ENCODE measurements around the gene ZNF774.
A peak's percentile ranks its signal among the peaks of the same experiment; 100 is the strongest.

The ZNF774 gene

DNA sequence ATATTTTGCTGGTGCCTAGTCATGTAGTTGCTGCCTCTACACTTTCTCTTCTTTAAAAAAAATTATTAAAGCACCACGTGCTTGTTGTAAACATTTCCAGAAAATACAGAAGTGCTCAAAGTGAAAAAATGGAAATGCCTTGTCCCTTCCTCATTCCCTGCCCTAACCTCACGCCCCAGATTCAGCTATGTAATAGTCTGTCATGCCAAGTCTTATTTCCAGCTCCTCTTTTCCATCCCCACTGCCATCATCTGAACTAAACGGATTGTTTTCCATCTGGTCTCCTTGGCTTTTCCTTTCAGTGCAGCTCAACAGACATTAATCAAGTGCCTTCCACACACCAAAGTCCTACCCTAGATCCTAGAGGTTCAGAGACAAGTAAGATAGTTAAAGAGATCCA lies 15.5 kb downstream of the ZNF774 start:
- 84% methylated on average over 3 of the region's 3 CpGs for WGBS
- Histone ChIP-seq H3K27me3 (ENCODE audit: insufficient read depth, low read length) (no peaks in the 10 kb centered on the region), H3K27ac (ENCODE audit: low read depth, low read length) (no peak overlapping the region), H3K36me3 (ENCODE audit: insufficient read depth, low read length) (no peaks in the 10 kb centered on the region), H3K9ac (ENCODE audit: low read depth, low read length) (no peak overlapping the region), H3K4me3 (ENCODE audit: low read length) (no peak overlapping the region), H3K9me3 (ENCODE audit: insufficient read depth, low read depth, low read length) (no peaks in the 10 kb centered on the region), H3K4me1 (ENCODE audit: insufficient read depth, low read length) (peaks cover 3% of the 10 kb centered on the region; the same call in 1 of the 2 replicates)

- WGBS = 97% methylated on average over 7 of the region's 7 CpGs
- H3K27ac ChIP-seq (ENCODE audit: low read depth, low read length) = no peak overlapping the region
- no peak overlapping the region for H3K4me3 ChIP-seq (ENCODE audit: low read length)
- H3K27me3 ChIP-seq (ENCODE audit: insufficient read depth, low read length) = no peaks in the 10 kb centered on the region
- no peaks in the 10 kb centered on the region for H3K4me1 ChIP-seq (ENCODE audit: insufficient read depth, low read length)
- H3K9ac ChIP-seq (ENCODE audit: low read depth, low read length) = no peak overlapping the region
- H3K9me3 ChIP-seq (ENCODE audit: insufficient read depth, low read depth, low read length) = peaks cover 3% of the 10 kb centered on the region; the same call in 1 of the 2 replicates
- no peaks in the 10 kb centered on the region for H3K36me3 ChIP-seq (ENCODE audit: insufficient read depth, low read length)
Observed at GRCh38 chr15:90375071-90375470, 23.0 kb downstream of the ZNF774 start.

- peaks cover 3% of the 10 kb centered on the region; the same call in 1 of the 2 replicates for H3K9me3 ChIP-seq (ENCODE audit: insufficient read depth, low read depth, low read length)
- no peak overlapping the region for H3K27ac ChIP-seq (ENCODE audit: low read depth, low read length)
- no peaks in the 10 kb centered on the region for H3K36me3 ChIP-seq (ENCODE audit: insufficient read depth, low read length)
- 95% methylated on average over 6 of the region's 6 CpGs for WGBS
- no peaks in the 10 kb centered on the region for H3K4me1 ChIP-seq (ENCODE audit: insufficient read depth, low read length)
- no peak overlapping the region for H3K9ac ChIP-seq (ENCODE audit: low read depth, low read length)
- no peak overlapping the region for H3K4me3 ChIP-seq (ENCODE audit: low read length)
- no peaks in the 10 kb centered on the region for H3K27me3 ChIP-seq (ENCODE audit: insufficient read depth, low read length)
Observed at GRCh38 chr15:90376789-90377188, 24.7 kb downstream of the ZNF774 start.

- H3K27ac ChIP-seq (ENCODE audit: low read depth, low read length) = no peak overlapping the region
- 91% methylated on average over 3 of the region's 3 CpGs for WGBS
- H3K9ac ChIP-seq (ENCODE audit: low read depth, low read length) = no peak overlapping the region
Observed at GRCh38 chr15:90379263-90379662, 27.2 kb downstream of the ZNF774 start.

GRCh38 chr15:90381515-90381914 lies 29.4 kb downstream of the ZNF774 start:
- Histone ChIP-seq H3K4me3 (ENCODE audit: low read length) (no peak overlapping the region), H3K9me3 (ENCODE audit: insufficient read depth, low read depth, low read length) (peaks cover 3% of the 10 kb centered on the region; the same call in 1 of the 2 replicates), H3K36me3 (ENCODE audit: insufficient read depth, low read length) (no peaks in the 10 kb centered on the region), H3K27ac (ENCODE audit: low read depth, low read length) (no peak overlapping the region), H3K9ac (ENCODE audit: low read depth, low read length) (no peak overlapping the region), H3K4me1 (ENCODE audit: insufficient read depth, low read length) (no peaks in the 10 kb centered on the region), H3K27me3 (ENCODE audit: insufficient read depth, low read length) (no peaks in the 10 kb centered on the region)

More at GRCh38 chr15:90379263-90379662, 27.2 kb downstream of the ZNF774 start:
- no peak overlapping the region for H3K4me3 ChIP-seq (ENCODE audit: low read length)
- H3K4me1 ChIP-seq (ENCODE audit: insufficient read depth, low read length) = no peaks in the 10 kb centered on the region
- H3K27me3 ChIP-seq (ENCODE audit: insufficient read depth, low read length) = no peaks in the 10 kb centered on the region
- peaks cover 3% of the 10 kb centered on the region; the same call in 1 of the 2 replicates for H3K9me3 ChIP-seq (ENCODE audit: insufficient read depth, low read depth, low read length)
- H3K36me3 ChIP-seq (ENCODE audit: insufficient read depth, low read length) = no peaks in the 10 kb centered on the region

DNA sequence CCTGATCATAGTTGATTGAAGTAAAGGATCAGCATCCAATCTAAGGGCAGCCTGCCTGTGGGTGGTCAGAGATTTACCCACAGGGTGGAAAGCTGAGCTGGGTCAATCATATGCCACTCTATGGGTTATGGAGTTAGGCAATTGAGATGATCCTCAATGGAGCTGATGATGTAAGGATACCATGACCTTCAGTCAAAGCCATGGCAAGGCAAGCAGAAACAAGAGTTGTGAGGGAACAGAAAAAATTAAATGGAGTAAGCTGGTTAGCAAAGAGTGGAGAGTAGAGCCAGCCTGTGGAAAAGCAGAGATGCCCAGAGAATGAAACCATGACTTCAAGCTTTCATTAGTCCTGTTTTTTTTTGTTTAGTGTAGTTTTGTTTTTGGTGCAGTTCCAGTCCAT lies 30.2 kb downstream of the ZNF774 start:
- Histone ChIP-seq H3K9me3 (ENCODE audit: insufficient read depth, low read depth, low read length) (peaks cover 3% of the 10 kb centered on the region; the same call in 1 of the 2 replicates), H3K27me3 (ENCODE audit: insufficient read depth, low read length) (no peaks in the 10 kb centered on the region), H3K4me3 (ENCODE audit: low read length) (no peak overlapping the region), H3K27ac (ENCODE audit: low read depth, low read length) (no peak overlapping the region), H3K36me3 (ENCODE audit: insufficient read depth, low read length) (no peaks in the 10 kb centered on the region), H3K4me1 (ENCODE audit: insufficient read depth, low read length) (no peaks in the 10 kb centered on the region), H3K9ac (ENCODE audit: low read depth, low read length) (no peak overlapping the region)

DNA sequence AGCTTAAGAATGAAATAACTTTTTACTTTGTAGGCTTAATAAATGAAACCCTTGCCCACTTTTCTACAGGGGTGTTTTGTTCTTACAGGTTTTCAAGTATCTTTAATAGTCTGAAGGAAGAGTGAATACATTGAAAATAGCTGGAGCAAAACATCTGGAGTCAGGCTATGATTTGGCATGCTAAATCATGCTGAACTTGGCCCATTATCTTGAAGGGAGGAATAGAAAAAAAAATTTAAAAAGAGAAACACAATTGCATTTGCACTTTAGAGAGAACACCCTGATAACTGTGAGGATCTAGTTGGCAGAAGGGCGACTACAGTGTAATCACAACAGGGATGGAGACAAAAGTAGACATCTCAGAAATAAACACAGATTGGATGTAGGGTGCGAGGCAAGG lies 34.1 kb downstream of the ZNF774 start:
- Histone ChIP-seq H3K36me3 (ENCODE audit: insufficient read depth, low read length) (peaks cover 11% of the 10 kb centered on the region), H3K27ac (ENCODE audit: low read depth, low read length) (no peak overlapping the region), H3K4me1 (ENCODE audit: insufficient read depth, low read length) (peaks cover 10% of the 10 kb centered on the region), H3K9ac (ENCODE audit: low read depth, low read length) (no peak overlapping the region), H3K27me3 (ENCODE audit: insufficient read depth, low read length) (no peaks in the 10 kb centered on the region), H3K9me3 (ENCODE audit: insufficient read depth, low read depth, low read length) (no peaks in the 10 kb centered on the region), H3K4me3 (ENCODE audit: low read length) (no peak overlapping the region)
- 96% methylated on average over 2 of the region's 2 CpGs for WGBS

- Histone ChIP-seq H3K36me3 (ENCODE audit: insufficient read depth, low read length) (peaks cover 15% of the 10 kb centered on the region), H3K4me3 (ENCODE audit: low read length) (peak within 1 kb of the TSS; percentile 60), H3K9me3 (ENCODE audit: insufficient read depth, low read depth, low read length) (no peaks in the 10 kb centered on the region), H3K27ac (ENCODE audit: low read depth, low read length) (peak within 1 kb of the TSS; percentile 92; the same call in 1 of the 2 replicates), H3K9ac (ENCODE audit: low read depth, low read length) (peak within 1 kb of the TSS; percentile 58), H3K27me3 (ENCODE audit: insufficient read depth, low read length) (no peaks in the 10 kb centered on the region), H3K4me1 (ENCODE audit: insufficient read depth, low read length) (peaks cover 25% of the 10 kb centered on the region)
- 7% methylated on average over 62 of the region's 62 CpGs for WGBS
Observed at GRCh38 chr15:90387534-90388461, 35.7 kb downstream of the ZNF774 start, which contains the start of gene IQGAP1. TSS of gene IQGAP1 (plus strand) at chr15:90388242. CDS start at chr15:90388342, 100 bp downstream.

- peak overlapping the region; percentile 58 for H3K9ac ChIP-seq (ENCODE audit: low read depth, low read length)
- peak overlapping the region; percentile 60 for H3K4me3 ChIP-seq (ENCODE audit: low read length)
- no peaks in the 10 kb centered on the region for H3K9me3 ChIP-seq (ENCODE audit: insufficient read depth, low read depth, low read length)
- peaks cover 25% of the 10 kb centered on the region for H3K4me1 ChIP-seq (ENCODE audit: insufficient read depth, low read length)
- WGBS = 3% methylated on average over 52 of the region's 52 CpGs
- peaks cover 15% of the 10 kb centered on the region for H3K36me3 ChIP-seq (ENCODE audit: insufficient read depth, low read length)
- H3K27me3 ChIP-seq (ENCODE audit: insufficient read depth, low read length) = no peaks in the 10 kb centered on the region
- peak overlapping the region; percentile 92; the same call in 1 of the 2 replicates for H3K27ac ChIP-seq (ENCODE audit: low read depth, low read length)
Observed at GRCh38 chr15:90388462-90389380, 36.6 kb downstream of the ZNF774 start.

GRCh38 chr15:90389513-90389912 lies 37.4 kb downstream of the ZNF774 start:
- no peak overlapping the region for H3K27ac ChIP-seq (ENCODE audit: low read depth, low read length)

GRCh38 chr15:90393040-90393439 lies 41.0 kb downstream of the ZNF774 start:
- no peak overlapping the region for H3K9ac ChIP-seq (ENCODE audit: low read depth, low read length)
- H3K27ac ChIP-seq (ENCODE audit: low read depth, low read length) = no peak overlapping the region; the same call in 1 of the 2 replicates
- peaks cover 42% of the 10 kb centered on the region for H3K4me1 ChIP-seq (ENCODE audit: insufficient read depth, low read length)
- WGBS = no CpG with 5 or more reads among the region's 1 CpG
- H3K27me3 ChIP-seq (ENCODE audit: insufficient read depth, low read length) = no peaks in the 10 kb centered on the region
- H3K36me3 ChIP-seq (ENCODE audit: insufficient read depth, low read length) = peaks cover 15% of the 10 kb centered on the region
- H3K9me3 ChIP-seq (ENCODE audit: insufficient read depth, low read depth, low read length) = no peaks in the 10 kb centered on the region
- no peak overlapping the region for H3K4me3 ChIP-seq (ENCODE audit: low read length)

More at GRCh38 chr15:90389513-90389912, 37.4 kb downstream of the ZNF774 start:
- no peaks in the 10 kb centered on the region for H3K9me3 ChIP-seq (ENCODE audit: insufficient read depth, low read depth, low read length)
- peaks cover 31% of the 10 kb centered on the region for H3K4me1 ChIP-seq (ENCODE audit: insufficient read depth, low read length)
- peaks cover 15% of the 10 kb centered on the region for H3K36me3 ChIP-seq (ENCODE audit: insufficient read depth, low read length)
- no peak overlapping the region for H3K9ac ChIP-seq (ENCODE audit: low read depth, low read length)
- 75% methylated on average over 6 of the region's 6 CpGs for WGBS
- no peaks in the 10 kb centered on the region for H3K27me3 ChIP-seq (ENCODE audit: insufficient read depth, low read length)
- H3K4me3 ChIP-seq (ENCODE audit: low read length) = peak overlapping the region; percentile 60

All from HUES64 (cell line).